Parathyroid adenoma (tissue), 2 donors: Measurements from ENCODE around the gene NAT9.

Source experiments
- H2AFZ ChIP-seq: fragments of 300-600 bp; sonication (generic); one replicate; pipeline ENCODE4 v1.7.0; 2017; ENCODE audit warnings: antibody characterized with exemption, mild to moderate bottlenecking
- H3K27ac ChIP-seq: fragments of 300-600 bp; sonication (generic); one replicate; pipeline ENCODE4 v1.7.0; 2017
- H3K27me3 ChIP-seq: fragments of 300-600 bp; sonication (generic); one replicate; pipeline ENCODE4 v1.7.0; 2017; ENCODE audit warnings: low read length; ENCODE audit not compliant: control insufficient read depth, insufficient read depth
- H3K36me3 ChIP-seq: fragments of 300-600 bp; sonication (generic); one replicate; pipeline ENCODE4 v1.7.0; 2017; ENCODE audit warnings: low read length; ENCODE audit not compliant: control insufficient read depth, insufficient read depth
- H3K4me1 ChIP-seq: fragments of 300-600 bp; sonication (generic); one replicate; pipeline ENCODE4 v1.7.0; 2017; ENCODE audit warnings: control low read depth
- H3K4me2 ChIP-seq: fragments of 300-600 bp; sonication (generic); one replicate; pipeline ENCODE4 v1.7.0; 2017; ENCODE audit warnings: low read length
- H3K4me3 ChIP-seq: fragments of 300-600 bp; sonication (generic); one replicate; pipeline ENCODE4 v1.7.0; 2017; ENCODE audit warnings: low read depth, low read length
- H3K79me2 ChIP-seq: fragments of 300-600 bp; sonication (generic); one replicate; pipeline ENCODE4 v1.7.0; 2017; ENCODE audit warnings: control low read depth
- H3K9ac ChIP-seq: fragments of 300-600 bp; sonication (generic); one replicate; pipeline ENCODE4 v1.7.0; 2017; ENCODE audit warnings: mild to moderate bottlenecking
- H3K9me3 ChIP-seq: fragments of 300-600 bp; sonication (generic); one replicate; pipeline ENCODE4 v1.7.0; 2017; ENCODE audit warnings: low read length; ENCODE audit not compliant: control insufficient read depth
- TF ChIP-seq, protein P1 (sequence below): fragments of 300-600 bp; sonication (generic); IDR thresholded peaks from one replicate; pipeline ENCODE4 v1.7.0; 2017; ENCODE audit warnings: antibody characterized with exemption, mild to moderate bottlenecking
- donor health status: primary hyperparathyroidism.

NAT9 gene

DNA sequence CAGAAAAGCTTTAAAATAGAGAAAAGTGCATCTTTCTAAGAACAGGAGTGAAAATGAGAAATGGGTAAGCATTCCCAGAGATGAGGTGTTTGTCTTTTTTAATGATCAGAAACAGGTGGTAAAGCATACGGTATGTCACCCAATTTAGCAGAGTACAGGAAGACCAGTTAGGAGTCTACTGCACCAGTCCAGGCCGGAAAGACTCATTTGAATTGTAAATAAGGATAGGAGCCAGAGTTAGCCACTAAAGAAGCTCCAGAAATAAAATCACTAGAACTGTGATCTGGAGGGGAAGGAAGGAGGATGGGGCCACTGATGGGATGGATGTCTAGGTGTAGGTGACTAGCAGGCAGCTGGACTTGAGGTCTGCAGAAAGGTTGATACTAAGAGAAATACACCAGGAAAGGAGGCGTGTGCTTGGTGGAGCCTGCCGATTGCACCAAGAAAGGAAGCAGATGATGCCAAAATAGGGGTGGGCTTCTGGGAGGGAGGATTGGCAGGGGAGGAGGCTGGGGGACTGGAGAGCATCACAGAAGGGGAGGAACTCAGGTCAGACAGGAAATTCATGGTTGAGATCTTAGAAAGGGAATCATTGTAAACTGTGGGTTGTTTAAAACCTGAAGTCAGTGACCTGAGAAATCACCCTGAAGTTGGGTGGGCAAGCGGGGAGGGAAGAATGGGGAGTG is 8.1 kb upstream of the NAT9 start:
- Histone ChIP-seq H3K27ac (no peak overlapping the region), H3K4me2 (no peak overlapping the region), H3K36me3 (no peaks in the 10 kb centered on the region), H3K9ac (no peak overlapping the region), H3K4me1 (no peaks in the 10 kb centered on the region), H3K9me3 (no peaks in the 10 kb centered on the region), H3K79me2 (peaks cover 8% of the 10 kb centered on the region), H3K4me3 (no peak overlapping the region), H3K27me3 (no peaks in the 10 kb centered on the region), H2AFZ (no peak overlapping the region)
- TF ChIP-seq, protein P1, sequence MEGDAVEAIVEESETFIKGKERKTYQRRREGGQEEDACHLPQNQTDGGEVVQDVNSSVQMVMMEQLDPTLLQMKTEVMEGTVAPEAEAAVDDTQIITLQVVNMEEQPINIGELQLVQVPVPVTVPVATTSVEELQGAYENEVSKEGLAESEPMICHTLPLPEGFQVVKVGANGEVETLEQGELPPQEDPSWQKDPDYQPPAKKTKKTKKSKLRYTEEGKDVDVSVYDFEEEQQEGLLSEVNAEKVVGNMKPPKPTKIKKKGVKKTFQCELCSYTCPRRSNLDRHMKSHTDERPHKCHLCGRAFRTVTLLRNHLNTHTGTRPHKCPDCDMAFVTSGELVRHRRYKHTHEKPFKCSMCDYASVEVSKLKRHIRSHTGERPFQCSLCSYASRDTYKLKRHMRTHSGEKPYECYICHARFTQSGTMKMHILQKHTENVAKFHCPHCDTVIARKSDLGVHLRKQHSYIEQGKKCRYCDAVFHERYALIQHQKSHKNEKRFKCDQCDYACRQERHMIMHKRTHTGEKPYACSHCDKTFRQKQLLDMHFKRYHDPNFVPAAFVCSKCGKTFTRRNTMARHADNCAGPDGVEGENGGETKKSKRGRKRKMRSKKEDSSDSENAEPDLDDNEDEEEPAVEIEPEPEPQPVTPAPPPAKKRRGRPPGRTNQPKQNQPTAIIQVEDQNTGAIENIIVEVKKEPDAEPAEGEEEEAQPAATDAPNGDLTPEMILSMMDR, result no peak

DNA sequence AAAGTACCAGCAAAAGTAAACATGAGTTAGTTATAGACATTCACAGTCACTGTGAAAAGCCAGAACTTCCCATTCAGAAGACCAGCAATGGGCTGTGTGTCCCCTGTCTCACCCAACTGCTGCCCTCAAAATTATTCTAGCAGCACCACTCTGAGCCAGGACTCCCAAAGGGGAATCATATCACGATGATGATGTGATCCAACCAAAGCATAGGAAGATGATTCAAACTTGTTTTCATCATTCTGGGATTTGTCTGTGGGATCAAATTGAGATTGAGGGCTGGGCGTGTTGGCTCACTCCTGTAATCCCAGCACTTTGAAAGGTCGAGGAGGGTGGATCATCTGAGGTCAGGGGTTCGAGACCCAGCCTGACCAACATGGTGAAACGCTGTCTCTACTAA is 6.4 kb upstream of the NAT9 start:
- H3K36me3 ChIP-seq, result no peaks in the 10 kb centered on the region
- TF ChIP-seq, protein P1, result no peak
- no peak overlapping the region for H3K4me3 ChIP-seq
- no peak overlapping the region for H3K9ac ChIP-seq
- H3K4me2 ChIP-seq, result no peak overlapping the region
- no peaks in the 10 kb centered on the region for H3K27me3 ChIP-seq
- no peaks in the 10 kb centered on the region for H3K9me3 ChIP-seq
- H3K27ac ChIP-seq, result no peak overlapping the region
- no peak overlapping the region for H2AFZ ChIP-seq
- H3K79me2 ChIP-seq, result peaks cover 8% of the 10 kb centered on the region
- no peaks in the 10 kb centered on the region for H3K4me1 ChIP-seq

DNA sequence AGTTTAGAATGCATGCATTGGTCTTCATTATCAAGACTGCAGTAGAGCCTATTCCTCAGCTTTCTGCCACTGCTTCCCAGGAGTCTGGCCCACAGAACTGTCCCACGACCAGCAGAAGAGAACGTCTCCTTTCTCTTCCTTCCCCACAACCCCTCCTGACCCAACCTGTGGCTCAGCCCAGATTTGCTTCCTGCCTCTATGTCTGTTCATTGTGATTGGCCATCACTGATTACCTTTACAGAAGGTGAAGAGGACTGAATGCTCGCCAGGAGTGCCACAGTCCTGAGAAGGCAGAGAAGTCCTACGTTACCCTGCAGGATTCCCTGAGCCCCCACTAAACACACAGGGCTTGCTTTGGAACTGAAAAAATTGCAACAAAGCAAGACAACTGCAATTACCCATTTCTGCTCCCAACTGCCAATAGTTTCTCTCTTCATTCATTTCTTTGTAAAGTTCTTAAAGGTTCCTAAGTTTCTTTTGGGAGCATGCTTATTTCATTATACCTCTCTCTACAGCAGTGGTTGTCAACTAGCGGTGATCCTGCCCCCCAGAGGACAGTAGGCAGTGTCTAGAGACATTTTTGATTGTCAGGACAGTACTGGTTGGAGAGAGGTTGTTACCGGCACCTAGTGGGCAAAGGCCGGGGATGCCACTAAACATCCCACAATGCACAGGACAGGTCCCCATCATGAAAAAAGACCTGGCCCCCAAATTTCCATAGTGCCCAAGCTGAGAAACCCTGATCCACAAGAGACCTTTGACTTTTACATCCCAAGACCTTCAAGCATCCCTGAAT is 4.5 kb upstream of the NAT9 start:
- Histone ChIP-seq H3K9me3 (no peaks in the 10 kb centered on the region), H2AFZ (no peak overlapping the region), H3K79me2 (peaks cover 14% of the 10 kb centered on the region), H3K27me3 (no peaks in the 10 kb centered on the region), H3K4me2 (no peak overlapping the region), H3K36me3 (no peaks in the 10 kb centered on the region), H3K27ac (no peak overlapping the region), H3K4me1 (peaks cover 6% of the 10 kb centered on the region), H3K4me3 (no peak overlapping the region), H3K9ac (no peak overlapping the region)
- TF ChIP-seq, protein P1, result no peak

DNA sequence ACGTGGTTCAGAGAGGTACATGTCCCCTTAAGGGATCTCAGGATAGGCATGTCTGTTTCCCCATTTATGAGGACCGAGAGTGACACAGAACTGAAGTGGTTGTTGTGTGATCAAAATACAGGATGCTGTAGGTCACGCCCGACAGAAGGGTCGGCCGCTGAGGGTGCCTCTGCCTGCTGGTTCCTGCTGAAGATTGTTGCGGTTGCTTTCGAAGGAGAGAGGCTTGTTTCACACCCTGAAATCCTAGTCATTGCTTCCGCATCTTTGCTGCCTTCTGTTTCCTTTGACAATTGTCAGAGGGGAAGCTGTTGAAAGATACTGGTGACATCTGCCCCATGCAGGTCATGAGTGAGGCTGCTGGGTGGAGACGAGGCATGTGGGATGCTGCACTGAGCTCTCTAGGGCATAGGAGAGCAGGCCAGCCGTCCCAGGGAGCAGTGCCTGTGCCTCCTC is 3.8 kb upstream of the NAT9 start:
- no peak overlapping the region for H2AFZ ChIP-seq
- TF ChIP-seq, protein P1, result no peak
- H3K27ac ChIP-seq, result no peak overlapping the region
- H3K27me3 ChIP-seq, result no peaks in the 10 kb centered on the region
- no peaks in the 10 kb centered on the region for H3K9me3 ChIP-seq
- peaks cover 9% of the 10 kb centered on the region for H3K4me1 ChIP-seq
- no peak overlapping the region for H3K4me2 ChIP-seq
- H3K79me2 ChIP-seq, result peaks cover 18% of the 10 kb centered on the region
- H3K9ac ChIP-seq, result no peak overlapping the region
- no peaks in the 10 kb centered on the region for H3K36me3 ChIP-seq
- no peak overlapping the region for H3K4me3 ChIP-seq
